Skeletal muscle tissue (tissue), 4 donors: ENCODE data around the gene DRC3. TPM values are rescaled to one million over a fixed set of nuclear protein-coding genes. Genes with fewer than 3 reads are reported as not detected.
A peak's percentile ranks its signal among the peaks of the same experiment; 100 is the strongest.

Source experiments
- H3K27ac ChIP-seq: one replicate; pipeline ENCODE4 v1.7.0; 2013; ENCODE audit warnings: mild to moderate bottlenecking, low read depth, low read length, inconsistent platforms
- H3K27me3 ChIP-seq, 3 donors: one replicate each; pipeline ENCODE4 v1.7.0; 2013; ENCODE audit warnings: low read length in 3 of 3; ENCODE audit not compliant: control insufficient read depth in 3 of 3, insufficient read depth in 3 of 3
- H3K36me3 ChIP-seq, 3 donors: one replicate each; pipeline ENCODE4 v1.7.0; 2013; ENCODE audit warnings: low read length in 3 of 3; ENCODE audit not compliant: control insufficient read depth in 3 of 3, insufficient read depth in 3 of 3
- H3K4me1 ChIP-seq, 3 donors: one replicate each; pipeline ENCODE4 v1.7.0; 2013; ENCODE audit warnings: low read length in 3 of 3, mild to moderate bottlenecking in 3 of 3; ENCODE audit not compliant: control insufficient read depth in 3 of 3, insufficient read depth in 3 of 3
- H3K4me3 ChIP-seq, 3 donors: one replicate each; pipeline ENCODE4 v1.7.0; 2013; ENCODE audit warnings: low read length in 3 of 3
- H3K9ac ChIP-seq, 3 donors: one replicate each; pipeline ENCODE4 v1.7.0; 2013; ENCODE audit warnings: low read length in 3 of 3, mild to moderate bottlenecking in 3 of 3, moderate library complexity in 2 of 3, low read depth in 1 of 3
- H3K9me3 ChIP-seq, 3 donors: one replicate each; pipeline ENCODE4 v1.7.0; 2013; ENCODE audit warnings: low read length in 3 of 3; ENCODE audit not compliant: control insufficient read depth in 3 of 3
- total RNA-seq: library from RNA; depleted of rRNA; stranded (reverse); fragments of >200 nt; gene quantifications from one replicate; pipeline ENCODE4 v1.2.3, GENCODE V29; 2014
- donor health status: Osteomylitis.

Gene DRC3
- total RNA-seq = 1.0 TPM

- H3K9ac ChIP-seq = peak within 1 kb of the TSS; percentile 83 to 94 (median 92)
- H3K4me1 ChIP-seq = peaks cover 18 to 27% (median 20%) of the 10 kb centered on the region in 3 donors
- no peaks in the 10 kb centered on the region for H3K36me3 ChIP-seq
- H3K27ac ChIP-seq = peak within 1 kb of the TSS; percentile 94
- peak within 1 kb of the TSS; percentile 87 to 90 (median 88) for H3K4me3 ChIP-seq
- no peaks in the 10 kb centered on the region for H3K9me3 ChIP-seq
- H3K27me3 ChIP-seq = no peaks in the 10 kb centered on the region
Measured at GRCh38 chr17:17972126-17972951, at the start of gene DRC3, which contains the start of gene TOM1L2. TSS of gene DRC3 (plus strand) at chr17:17972862. CDS start at chr17:17977599, 4,737 bp downstream. TSS of gene TOM1L2 (minus strand) at chr17:17972400. CDS start at chr17:17972313, 87 bp downstream.

GRCh38 chr17:17924131-17924856 lies 48.4 kb upstream of the DRC3 start:
- Histone ChIP-seq H3K4me1 (peaks cover 41 to 63% (median 52%) of the 10 kb centered on the region in 3 donors), H3K27ac (no peak overlapping the region), H3K4me3 (no peak overlapping the region), H3K36me3 (no peaks in the 10 kb centered on the region), H3K9me3 (no peaks in the 10 kb centered on the region), H3K9ac (no peak overlapping the region), H3K27me3 (no peaks in the 10 kb centered on the region)

- no peak overlapping the region for H3K27ac ChIP-seq
Measured at GRCh38 chr17:17924857-17925250, 47.8 kb upstream of the DRC3 start.

GRCh38 chr17:17926036-17926435 lies 46.6 kb upstream of the DRC3 start:
- H3K36me3 ChIP-seq = no peaks in the 10 kb centered on the region
- H3K4me1 ChIP-seq = peaks cover 38 to 54% (median 39%) of the 10 kb centered on the region in 3 donors
- H3K27ac ChIP-seq = no peak overlapping the region
- H3K27me3 ChIP-seq = no peaks in the 10 kb centered on the region
- H3K9ac ChIP-seq = no peak overlapping the region
- no peaks in the 10 kb centered on the region for H3K9me3 ChIP-seq
- H3K4me3 ChIP-seq = no peak overlapping the region

More at GRCh38 chr17:17924857-17925250, 47.8 kb upstream of the DRC3 start:
- Histone ChIP-seq H3K9me3 (no peaks in the 10 kb centered on the region), H3K36me3 (no peaks in the 10 kb centered on the region), H3K4me3 (no peak overlapping the region), H3K27me3 (no peaks in the 10 kb centered on the region), H3K4me1 (peaks cover 43 to 58% (median 46%) of the 10 kb centered on the region in 3 donors), H3K9ac (no peak overlapping the region)

GRCh38 chr17:17926840-17927449 lies 45.7 kb upstream of the DRC3 start:
- Histone ChIP-seq H3K4me1 (peaks cover 30 to 46% (median 31%) of the 10 kb centered on the region in 3 donors), H3K4me3 (no peak overlapping the region), H3K9ac (no peak overlapping the region), H3K27ac (no peak overlapping the region), H3K27me3 (no peaks in the 10 kb centered on the region), H3K9me3 (no peaks in the 10 kb centered on the region), H3K36me3 (no peaks in the 10 kb centered on the region)

- Histone ChIP-seq H3K9ac (no peak overlapping the region), H3K27me3 (no peaks in the 10 kb centered on the region), H3K36me3 (no peaks in the 10 kb centered on the region), H3K9me3 (no peaks in the 10 kb centered on the region), H3K4me1 (peaks cover 14 to 34% (median 18%) of the 10 kb centered on the region in 3 donors), H3K4me3 (no peak overlapping the region), H3K27ac (no peak overlapping the region)
Measured at GRCh38 chr17:17928398-17929287, 44.0 kb upstream of the DRC3 start.

- Histone ChIP-seq H3K27me3 (no peaks in the 10 kb centered on the region), H3K27ac (no peak overlapping the region), H3K4me1 (peaks cover 14 to 38% (median 18%) of the 10 kb centered on the region in 3 donors), H3K9ac (peak overlapping the region in 1 of 3 donors; percentile 17), H3K36me3 (no peaks in the 10 kb centered on the region), H3K4me3 (no peak overlapping the region), H3K9me3 (no peaks in the 10 kb centered on the region)
Measured at GRCh38 chr17:17929655-17930380, 42.8 kb upstream of the DRC3 start.

- Histone ChIP-seq H3K9me3 (no peaks in the 10 kb centered on the region), H3K27me3 (no peaks in the 10 kb centered on the region), H3K4me1 (peaks cover 18 to 46% (median 19%) of the 10 kb centered on the region in 3 donors), H3K36me3 (no peaks in the 10 kb centered on the region), H3K27ac (no peak overlapping the region), H3K4me3 (no peak overlapping the region), H3K9ac (no peak overlapping the region)
Measured at GRCh38 chr17:17930674-17931073, 42.0 kb upstream of the DRC3 start.

- H3K9me3 ChIP-seq = no peaks in the 10 kb centered on the region
- H3K27ac ChIP-seq = no peak overlapping the region
- H3K27me3 ChIP-seq = no peaks in the 10 kb centered on the region
- H3K9ac ChIP-seq = no peak overlapping the region
- no peak overlapping the region for H3K4me3 ChIP-seq
- peaks cover 23 to 51% (median 24%) of the 10 kb centered on the region in 3 donors for H3K4me1 ChIP-seq
- no peaks in the 10 kb centered on the region for H3K36me3 ChIP-seq
Measured at GRCh38 chr17:17931159-17931558, 41.5 kb upstream of the DRC3 start.
